ENCODE measurements around the gene WWOX.

Gene WWOX

GRCh38 chr16:78438219-78438618 lies 338.8 kb downstream of the WWOX start:
- no peak for TF ChIP-seq GATA1 (IDR thresholded peaks at IDR 0.05; ENCODE audit: low read depth, low read length)
- no peak for TF ChIP-seq POLR2A (IDR thresholded peaks at IDR 0.05; ENCODE audit: low read length)

DNA sequence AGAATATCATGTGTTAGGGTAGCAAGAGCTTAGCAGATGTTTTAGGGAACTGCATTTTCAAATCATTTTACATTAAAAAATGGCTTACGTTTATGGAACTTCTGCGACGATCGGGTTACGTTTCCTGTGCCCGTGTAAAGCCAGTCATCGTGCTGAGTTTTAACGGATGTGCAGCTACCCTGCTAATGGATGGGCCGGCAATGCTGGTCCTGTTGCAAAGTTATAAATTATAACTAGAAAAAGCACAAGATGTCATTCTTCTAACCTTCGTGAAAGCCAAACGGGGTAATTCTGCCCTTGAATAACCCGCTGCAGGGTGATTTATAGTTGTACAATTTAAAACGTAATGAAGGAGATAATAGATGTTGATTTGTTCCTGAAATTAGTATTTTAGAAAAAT lies 339.2 kb downstream of the WWOX start:
- no peak for DNase-seq
- no peak for TF ChIP-seq GATA1 (IDR thresholded peaks at IDR 0.05; ENCODE audit: low read depth, low read length)
- no peak for TF ChIP-seq POLR2A (IDR thresholded peaks at IDR 0.05; ENCODE audit: low read length)

More at GRCh38 chr16:78438219-78438618, 338.8 kb downstream of the WWOX start:
- DNase-seq, result no peak

- DNase-seq, result no peak
- TF ChIP-seq POLR2A (IDR thresholded peaks at IDR 0.05; ENCODE audit: low read length), result no peak
- TF ChIP-seq GATA1 (IDR thresholded peaks at IDR 0.05; ENCODE audit: low read depth, low read length), result no peak
Measured at GRCh38 chr16:78439646-78440045, 340.2 kb downstream of the WWOX start.

DNA sequence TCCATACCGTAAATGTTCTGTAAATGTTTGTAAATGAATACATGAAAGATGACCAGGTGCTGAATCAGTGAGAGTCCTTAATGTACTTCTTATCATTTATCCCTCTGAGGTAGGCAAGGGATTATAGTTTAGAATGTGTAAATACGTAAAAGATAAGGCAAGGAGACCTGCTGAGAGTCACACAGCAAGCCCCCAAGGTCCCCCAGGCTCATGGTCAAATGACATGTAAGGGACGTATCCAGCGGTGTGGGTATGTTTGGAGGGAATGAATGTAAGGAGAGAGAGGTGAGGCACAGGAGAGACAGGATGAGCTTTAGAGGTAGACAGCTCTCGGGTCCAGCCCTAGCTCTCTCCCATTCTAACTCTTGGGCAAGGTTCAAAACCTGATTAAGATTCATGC lies 341.8 kb downstream of the WWOX start:
- TF ChIP-seq POLR2A (IDR thresholded peaks at IDR 0.05; ENCODE audit: low read length) (no peak), GATA1 (IDR thresholded peaks at IDR 0.05; ENCODE audit: low read depth, low read length) (no peak)
- no peak for DNase-seq

DNA sequence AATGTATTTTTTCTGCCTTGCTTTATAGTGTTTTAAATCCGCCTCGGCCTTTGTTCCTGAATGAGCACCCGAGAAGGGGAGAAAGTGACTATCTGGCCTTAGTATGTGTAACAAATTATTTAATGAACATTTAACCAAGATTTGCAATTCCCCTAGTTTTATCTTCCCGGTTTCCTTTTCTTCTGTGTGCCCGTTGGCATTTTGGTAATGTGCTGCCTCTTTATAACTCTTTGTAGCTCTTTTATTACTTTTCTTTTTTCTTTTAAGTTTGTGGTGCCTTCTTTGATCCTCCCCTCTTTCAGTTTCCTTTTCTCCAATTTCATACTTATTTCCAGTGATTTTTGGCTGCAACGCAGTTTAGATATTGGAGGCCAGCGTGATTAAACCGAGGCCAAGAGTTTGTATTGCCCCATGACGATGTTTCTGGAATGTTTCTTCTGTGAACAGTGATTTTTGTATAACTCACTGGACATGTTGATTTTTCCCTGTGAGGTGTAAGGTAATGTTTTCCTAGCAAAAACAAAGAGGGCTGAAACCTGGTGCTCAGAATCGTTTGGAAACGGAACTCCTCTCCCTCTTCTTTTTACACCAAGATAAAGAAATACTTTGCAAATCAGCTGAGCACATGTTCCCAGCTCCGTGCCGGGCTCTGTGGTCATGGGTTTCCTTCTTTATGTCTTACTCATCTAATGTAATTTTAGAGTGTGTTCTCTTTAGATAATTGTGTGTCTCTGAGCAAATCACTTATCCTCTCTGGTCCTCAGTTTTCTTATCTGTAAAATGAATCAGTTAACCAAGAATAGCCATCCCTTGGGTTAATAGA lies 344.3 kb downstream of the WWOX start:
- TF ChIP-seq POLR2A (IDR thresholded peaks at IDR 0.05; ENCODE audit: low read length) (no peak), GATA1 (IDR thresholded peaks at IDR 0.05; ENCODE audit: low read depth, low read length) (no peak)
- peak; percentile 1 to 25 for DNase-seq

DNA sequence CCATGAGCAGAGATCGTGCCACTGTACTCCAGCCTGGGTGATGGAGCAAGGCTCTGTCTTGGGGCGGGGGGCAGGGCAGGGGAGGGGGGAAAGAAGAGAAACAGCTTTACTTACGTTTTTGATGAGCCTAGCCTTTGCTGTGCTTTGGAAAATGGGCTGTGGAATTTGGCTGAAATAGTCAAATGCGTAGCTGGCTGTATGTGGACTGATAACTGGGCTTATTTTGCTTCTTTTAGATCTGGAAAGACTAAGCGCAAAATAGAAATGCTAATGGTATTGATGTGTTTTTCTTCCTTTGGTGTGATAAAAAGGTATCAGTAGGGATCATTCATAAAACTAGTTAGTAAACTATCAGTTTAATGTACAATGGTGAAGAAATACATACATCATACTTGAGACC lies 346.4 kb downstream of the WWOX start:
- no peak for DNase-seq
- TF ChIP-seq POLR2A (IDR thresholded peaks at IDR 0.05; ENCODE audit: low read length), result no peak
- TF ChIP-seq GATA1 (IDR thresholded peaks at IDR 0.05; ENCODE audit: low read depth, low read length), result no peak

GRCh38 chr16:78446486-78446885 lies 347.0 kb downstream of the WWOX start:
- no peak for TF ChIP-seq GATA1 (IDR thresholded peaks at IDR 0.05; ENCODE audit: low read depth, low read length)
- TF ChIP-seq POLR2A (IDR thresholded peaks at IDR 0.05; ENCODE audit: low read length), result no peak
- DNase-seq, result no peak

DNA sequence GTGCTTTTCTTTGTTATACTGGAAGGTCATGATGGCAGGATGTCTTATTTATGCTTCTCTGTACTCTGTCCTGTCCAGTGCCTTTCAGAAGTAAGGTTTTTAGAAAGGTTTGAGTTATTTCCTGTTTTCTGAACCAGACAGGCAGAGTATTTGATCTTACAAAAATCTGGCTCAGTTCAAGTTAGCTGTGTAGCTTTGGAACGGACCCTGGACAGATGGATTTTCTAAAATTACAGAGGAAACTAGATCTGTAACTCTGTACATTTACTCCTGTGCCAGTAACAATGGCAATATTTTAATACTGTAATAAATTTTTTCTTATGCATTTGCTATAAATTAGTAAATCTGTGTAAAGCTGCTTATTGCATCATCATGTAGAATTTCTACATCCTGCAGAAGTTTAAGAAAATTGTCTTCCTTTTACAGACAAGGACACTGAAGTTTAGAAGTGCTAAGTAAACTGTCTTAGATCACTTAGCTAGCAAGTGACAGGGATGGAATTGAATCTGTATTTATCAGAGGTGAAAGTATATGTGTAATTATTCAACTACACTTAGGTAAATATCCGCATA lies 347.6 kb downstream of the WWOX start:
- DNase-seq, result no peak
- TF ChIP-seq GATA1 (IDR thresholded peaks at IDR 0.05; ENCODE audit: low read depth, low read length) (no peak), POLR2A (IDR thresholded peaks at IDR 0.05; ENCODE audit: low read length) (no peak)

GRCh38 chr16:78448658-78449271 lies 349.3 kb downstream of the WWOX start:
- no peak for TF ChIP-seq POLR2A (IDR thresholded peaks at IDR 0.05; ENCODE audit: low read length)
- TF ChIP-seq GATA1 (IDR thresholded peaks at IDR 0.05; ENCODE audit: low read depth, low read length), result no peak
- no peak for DNase-seq

GRCh38 chr16:78450255-78450654 lies 350.8 kb downstream of the WWOX start:
- no peak for TF ChIP-seq GATA1 (IDR thresholded peaks at IDR 0.05; ENCODE audit: low read depth, low read length)
- TF ChIP-seq POLR2A (IDR thresholded peaks at IDR 0.05; ENCODE audit: low read length), result no peak
- DNase-seq, result no peak

GRCh38 chr16:78452025-78452555 lies 352.6 kb downstream of the WWOX start:
- DNase-seq, result no peak
- TF ChIP-seq GATA1 (IDR thresholded peaks at IDR 0.05; ENCODE audit: low read depth, low read length) (no peak), POLR2A (IDR thresholded peaks at IDR 0.05; ENCODE audit: low read length) (no peak)

DNA sequence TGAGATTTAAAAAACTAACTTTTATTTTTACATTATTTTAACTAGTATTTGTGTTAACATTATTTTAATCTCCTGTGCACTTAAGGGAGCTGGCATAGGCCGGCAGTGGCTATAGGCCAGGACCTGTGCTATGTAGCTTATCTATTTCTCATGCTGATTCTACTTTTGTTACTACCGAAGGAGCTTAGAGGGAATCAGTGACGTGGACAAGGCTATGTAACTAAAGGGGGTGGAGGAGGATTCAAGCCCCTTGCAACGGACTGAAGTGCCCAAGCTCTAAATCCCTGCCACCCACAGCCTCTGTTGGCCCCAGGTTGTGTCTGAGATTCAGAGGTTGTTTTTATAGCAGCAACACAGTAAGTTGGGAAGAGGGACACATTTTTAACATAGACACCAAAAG lies 356.4 kb downstream of the WWOX start:
- no peak for TF ChIP-seq GATA1 (IDR thresholded peaks at IDR 0.05; ENCODE audit: low read depth, low read length)
- no peak for TF ChIP-seq POLR2A (IDR thresholded peaks at IDR 0.05; ENCODE audit: low read length)

DNA sequence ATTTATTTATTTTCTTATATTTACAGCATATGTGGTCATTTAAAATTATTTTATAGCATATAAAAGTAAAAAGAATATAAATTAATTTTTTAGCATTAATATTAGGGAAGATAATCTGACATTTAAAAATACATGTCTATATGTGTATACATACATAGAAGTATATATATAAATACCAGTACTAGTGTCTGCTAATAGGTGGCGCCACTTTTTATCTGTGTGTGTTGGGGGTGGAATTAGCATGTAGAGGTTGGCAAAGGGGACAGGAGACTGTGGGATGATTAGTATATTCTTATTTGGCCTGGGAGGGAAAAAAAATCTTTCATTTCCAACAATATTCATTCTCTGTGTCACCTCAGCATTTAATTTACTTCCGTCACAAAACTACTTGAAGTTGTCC lies 359.1 kb downstream of the WWOX start:
- TF ChIP-seq POLR2A (IDR thresholded peaks at IDR 0.05; ENCODE audit: low read length) (no peak), GATA1 (IDR thresholded peaks at IDR 0.05; ENCODE audit: low read depth, low read length) (no peak)
- peak; percentile 2 to 4 for DNase-seq

More for the DNA sequence above, 356.4 kb downstream of the WWOX start:
- DNase-seq, result no peak

DNA sequence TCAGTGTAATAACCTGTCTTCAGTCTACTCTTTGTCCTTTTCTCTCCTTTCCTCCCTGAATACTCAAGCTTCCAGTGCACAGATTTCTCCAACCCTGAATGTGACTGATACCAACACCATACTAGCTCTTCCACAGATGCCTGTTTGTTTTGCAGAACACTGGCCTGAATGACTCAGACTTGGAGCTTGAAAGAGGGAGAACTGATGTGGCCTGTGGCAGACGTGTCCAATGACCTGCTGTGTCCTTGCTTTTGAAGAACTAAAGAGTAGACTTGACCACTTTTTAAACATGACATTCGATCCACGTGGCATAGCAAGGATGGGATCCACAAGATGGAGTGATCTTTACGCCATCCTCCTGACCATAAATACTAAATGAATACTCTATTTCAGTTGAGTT lies 361.0 kb downstream of the WWOX start:
- no peak for TF ChIP-seq POLR2A (IDR thresholded peaks at IDR 0.05; ENCODE audit: low read length)
- TF ChIP-seq GATA1 (IDR thresholded peaks at IDR 0.05; ENCODE audit: low read depth, low read length), result no peak

More for the DNA sequence above, 361.0 kb downstream of the WWOX start:
- no peak for DNase-seq
